HG02571 (cell line): ENCODE results near the gene AP3B1.

Experiments used
- ATAC-seq: cut with Tn5 transposase; IDR thresholded peaks from one replicate; pipeline ENCODE4 v1.9.1; 2021; ENCODE audit warnings: mild to moderate bottlenecking, moderate library complexity; ENCODE audit not compliant: unreplicated experiment

The AP3B1 gene

DNA sequence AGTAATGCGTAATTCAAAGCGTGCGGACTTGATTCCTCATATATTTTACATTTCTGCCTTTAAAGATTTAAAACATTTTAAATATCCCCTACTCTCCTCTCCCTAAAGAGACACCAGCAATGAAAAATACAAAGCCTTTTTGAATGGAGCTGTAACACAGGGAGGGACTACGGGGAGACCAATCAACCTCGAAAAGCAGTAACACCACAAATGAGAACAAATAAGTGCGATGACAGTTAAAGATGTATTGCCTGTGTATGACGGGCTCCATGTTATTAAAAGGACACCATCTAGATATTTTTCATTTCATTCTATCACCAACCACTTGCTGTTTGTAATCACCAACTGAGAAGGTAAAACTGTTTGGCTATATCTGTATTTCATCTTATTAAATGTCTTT, 288.0 kb downstream of the AP3B1 start:
- ATAC-seq, result no peak

DNA sequence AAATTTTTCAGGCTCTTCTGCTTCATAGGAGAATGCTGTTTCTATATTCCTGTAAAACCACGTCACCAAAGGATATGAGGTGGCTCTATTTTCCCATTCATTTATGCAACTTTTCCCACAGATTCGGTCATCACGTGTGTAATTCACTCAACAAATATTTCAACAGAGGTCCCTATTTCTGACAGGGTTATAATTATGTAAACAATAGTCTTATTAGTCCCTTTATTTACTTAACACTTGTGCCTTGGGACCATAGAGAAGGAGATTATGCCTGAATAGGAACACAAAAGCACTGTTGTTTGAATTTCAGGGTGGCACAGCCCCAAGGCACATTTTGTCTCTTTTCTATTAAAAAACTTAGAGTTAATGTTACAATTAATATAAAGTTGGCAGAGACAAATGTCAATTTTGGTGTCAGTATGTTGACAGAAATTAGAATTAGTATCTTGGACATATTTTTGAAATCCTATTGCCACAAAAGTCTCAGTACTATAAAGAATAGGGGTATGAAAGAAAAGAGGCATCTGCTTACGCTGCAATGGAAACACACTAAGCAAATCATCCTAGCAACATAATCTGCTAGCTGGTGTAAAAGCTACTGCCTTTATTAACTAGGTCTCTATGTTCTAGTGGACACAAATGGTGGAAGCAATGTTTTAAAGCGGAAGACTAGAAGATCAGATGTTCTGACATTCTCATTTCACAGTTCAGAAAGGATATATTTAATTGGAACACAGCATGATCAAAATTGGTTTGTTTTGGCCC, 289.3 kb downstream of the AP3B1 start:
- no peak for ATAC-seq

DNA sequence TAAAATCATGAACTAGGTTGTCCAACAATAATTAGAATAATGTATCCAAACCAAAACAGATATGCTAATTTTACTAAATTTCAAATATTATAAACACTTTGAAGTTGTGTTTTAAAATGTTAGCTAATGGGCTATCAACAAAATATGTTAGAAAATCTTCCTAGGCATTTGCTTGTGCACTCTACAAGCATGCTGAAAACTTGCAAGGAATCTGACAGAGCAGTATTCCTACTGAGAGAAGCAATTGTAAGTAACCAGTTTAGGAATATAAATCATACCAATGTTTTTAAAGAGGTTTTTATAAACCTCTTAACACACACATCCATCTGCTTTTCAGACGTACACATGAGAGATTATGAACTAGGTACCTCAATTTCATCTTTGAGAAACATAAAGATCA, 289.9 kb downstream of the AP3B1 start:
- no peak for ATAC-seq

DNA sequence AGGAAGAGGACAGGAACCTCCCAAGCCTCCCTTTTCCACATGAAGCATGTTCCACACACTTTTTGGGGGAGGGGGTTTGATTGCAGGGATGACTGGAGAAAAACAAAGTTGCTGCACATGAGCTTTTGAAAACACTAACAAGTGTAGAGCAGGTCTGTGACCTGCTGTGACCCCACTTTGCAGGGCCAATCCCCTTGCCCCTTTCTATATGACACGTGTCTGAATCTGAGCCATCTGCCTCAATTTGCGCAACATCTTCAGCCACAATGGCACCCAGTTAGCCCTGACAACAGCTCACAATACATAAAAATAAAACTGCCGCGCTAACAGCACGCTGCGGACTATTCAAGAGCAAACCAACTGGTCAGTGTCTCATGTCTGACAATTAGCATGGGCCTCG, 290.6 kb downstream of the AP3B1 start:
- no peak for ATAC-seq

DNA sequence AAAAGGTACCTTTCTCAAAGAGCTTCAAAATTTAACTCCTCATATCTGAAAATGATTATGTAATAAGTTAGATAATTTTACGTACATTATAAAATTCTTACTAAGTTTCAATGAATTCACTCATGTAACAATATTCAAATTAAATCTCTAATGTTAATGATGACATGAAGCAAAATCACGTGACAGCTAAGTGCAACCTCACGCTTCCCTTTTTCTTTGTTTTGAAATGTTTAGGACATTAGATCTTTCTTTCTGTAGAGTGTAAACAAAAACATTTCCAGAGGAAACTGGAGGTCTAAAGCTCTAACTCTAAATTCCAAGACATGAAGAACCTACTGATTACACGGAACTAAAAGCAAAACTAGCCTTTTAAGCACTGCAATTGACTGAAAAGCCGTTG, 291.0 kb downstream of the AP3B1 start:
- no peak for ATAC-seq

DNA sequence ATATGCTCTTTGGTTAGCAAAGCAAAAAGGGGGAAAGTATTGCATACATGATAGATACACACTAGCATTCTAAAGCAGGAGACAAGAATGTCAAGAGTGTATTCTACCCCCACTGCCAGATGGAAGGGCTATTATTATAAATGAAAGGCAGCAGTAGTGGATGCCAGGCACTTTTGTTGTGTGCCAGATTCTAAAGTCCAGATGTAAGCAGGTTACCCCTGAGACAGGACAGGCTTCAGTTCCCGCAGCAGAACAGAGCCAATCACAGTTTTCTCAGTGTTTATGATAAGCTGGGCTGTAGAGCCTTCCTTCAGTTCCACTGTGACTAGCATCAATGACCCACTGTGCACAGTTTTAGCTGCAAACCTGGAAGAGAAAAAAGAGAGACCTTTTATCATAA, 291.8 kb downstream of the AP3B1 start:
- ATAC-seq, result no peak

DNA sequence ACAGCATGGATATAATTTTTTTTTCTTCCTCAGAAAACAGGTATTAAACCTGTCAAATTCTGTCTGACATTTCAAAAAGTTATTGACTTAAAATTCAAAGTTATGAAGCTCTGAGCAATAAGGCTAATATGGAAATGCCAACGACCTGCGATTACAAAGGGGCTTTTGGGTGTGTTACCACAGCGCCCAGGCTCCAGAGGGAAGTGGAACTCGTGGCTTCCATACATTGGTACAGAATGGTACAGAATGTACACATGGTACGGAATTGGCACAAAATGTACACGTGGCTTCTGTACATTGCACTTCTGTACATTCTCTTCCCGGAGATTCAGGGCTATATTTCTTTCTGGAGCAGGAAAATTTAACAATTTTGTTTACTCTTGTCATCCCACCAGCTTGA, 293.3 kb downstream of the AP3B1 start:
- ATAC-seq, result no peak

DNA sequence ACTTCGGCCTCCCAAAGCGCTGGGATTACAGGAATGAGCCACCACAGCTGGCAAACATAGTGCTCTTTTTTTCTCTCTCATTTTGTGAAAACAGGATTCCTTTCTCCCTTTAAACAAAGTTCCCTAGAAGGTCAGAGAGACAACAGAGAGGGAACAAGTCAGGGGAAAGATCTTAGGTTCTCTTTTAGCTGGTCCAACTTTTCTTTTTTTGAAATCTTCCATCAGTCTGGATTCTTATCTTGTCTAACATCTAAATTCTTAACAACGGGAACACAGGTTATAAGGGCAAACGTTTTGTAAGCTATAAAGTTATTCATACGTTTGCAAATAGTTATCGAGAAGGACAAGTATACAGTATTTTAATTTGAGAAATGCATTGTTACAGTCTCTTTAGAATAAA, 294.3 kb downstream of the AP3B1 start:
- no peak for ATAC-seq

DNA sequence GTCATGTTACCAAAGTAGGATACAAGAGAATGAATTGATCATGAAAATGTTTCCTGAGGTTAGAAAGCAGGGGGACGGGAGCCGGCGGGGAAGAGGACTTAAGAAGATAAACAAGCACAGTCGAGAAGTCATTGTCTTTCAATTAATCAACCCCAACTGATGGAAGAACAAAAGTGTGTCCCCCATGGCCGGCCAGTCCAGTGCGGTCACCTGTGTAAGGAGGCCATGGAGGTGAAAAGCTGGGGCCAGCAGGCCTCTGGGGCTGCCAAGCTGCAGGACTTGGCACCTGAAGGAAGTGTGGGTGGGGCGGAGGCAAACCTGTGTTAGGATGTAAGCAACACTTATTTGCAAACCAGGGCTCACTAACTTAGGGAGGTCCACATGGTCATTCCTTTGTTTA, 295.1 kb downstream of the AP3B1 start:
- no peak for ATAC-seq

DNA sequence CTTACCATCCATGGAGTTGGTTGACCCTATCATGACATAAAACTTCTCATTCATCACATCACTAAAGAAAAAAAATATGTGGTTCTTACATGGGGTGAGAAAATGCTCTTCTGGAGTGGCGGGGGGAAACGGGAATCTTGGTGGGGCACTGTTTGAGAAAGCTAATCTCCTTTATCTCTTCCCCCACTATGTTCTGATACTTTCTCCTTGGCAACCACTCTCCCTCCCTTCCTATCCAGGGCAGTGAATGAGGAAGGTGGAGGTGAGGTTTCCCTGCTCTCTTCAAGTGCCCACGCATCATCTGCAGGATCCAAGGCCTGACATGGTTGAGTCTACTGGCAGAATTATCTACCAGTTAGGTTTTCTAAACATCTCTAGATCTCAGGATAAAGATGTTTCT, 297.6 kb downstream of the AP3B1 start:
- ATAC-seq, result no peak

DNA sequence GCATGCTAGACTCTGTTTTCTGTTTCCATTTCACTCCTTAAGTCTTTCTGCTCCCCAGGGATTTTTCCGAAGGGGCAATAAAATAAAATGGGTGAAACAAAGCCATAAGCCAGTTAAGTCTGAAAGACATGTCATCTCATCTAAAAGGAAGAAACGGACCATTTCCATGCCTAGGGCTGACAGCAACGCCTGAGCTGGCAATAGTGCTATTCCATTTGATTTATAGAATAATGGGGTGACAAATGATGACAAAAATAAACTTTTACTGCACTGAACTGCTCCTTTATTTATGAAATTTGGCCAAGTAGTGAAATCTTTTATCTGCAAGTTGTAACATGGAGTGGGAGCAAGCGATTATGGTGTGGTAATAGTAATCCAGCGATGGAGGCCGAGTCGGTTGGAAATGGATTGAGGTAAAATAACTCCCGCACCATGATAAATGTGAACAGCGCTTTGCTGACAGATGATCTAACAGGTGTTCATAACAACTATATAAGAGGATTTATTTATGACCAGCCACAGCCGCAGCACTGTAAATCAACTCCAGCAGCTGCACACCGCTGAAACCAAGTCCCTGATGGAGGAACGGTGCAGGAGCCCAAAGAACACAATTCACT, 298.6 kb downstream of the AP3B1 start:
- no peak for ATAC-seq

DNA sequence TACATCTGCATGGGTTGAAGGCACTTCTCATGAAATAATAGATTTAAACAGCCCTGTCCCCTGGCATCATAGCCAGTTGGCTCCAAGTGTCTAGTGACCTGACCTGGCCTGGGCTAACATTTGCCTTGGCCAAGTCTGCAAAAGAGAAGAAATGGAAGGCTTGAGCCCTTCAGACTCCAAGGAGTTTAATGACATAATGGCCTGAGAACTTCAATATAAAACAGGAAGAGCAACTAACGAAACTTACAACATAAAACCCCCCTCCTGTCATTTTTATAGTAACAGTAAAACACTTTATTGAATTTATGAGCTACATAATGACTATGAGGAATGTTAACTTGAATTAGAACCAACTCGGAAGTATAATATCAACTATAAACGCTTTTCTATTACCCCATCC, 299.6 kb downstream of the AP3B1 start:
- ATAC-seq, result no peak

DNA sequence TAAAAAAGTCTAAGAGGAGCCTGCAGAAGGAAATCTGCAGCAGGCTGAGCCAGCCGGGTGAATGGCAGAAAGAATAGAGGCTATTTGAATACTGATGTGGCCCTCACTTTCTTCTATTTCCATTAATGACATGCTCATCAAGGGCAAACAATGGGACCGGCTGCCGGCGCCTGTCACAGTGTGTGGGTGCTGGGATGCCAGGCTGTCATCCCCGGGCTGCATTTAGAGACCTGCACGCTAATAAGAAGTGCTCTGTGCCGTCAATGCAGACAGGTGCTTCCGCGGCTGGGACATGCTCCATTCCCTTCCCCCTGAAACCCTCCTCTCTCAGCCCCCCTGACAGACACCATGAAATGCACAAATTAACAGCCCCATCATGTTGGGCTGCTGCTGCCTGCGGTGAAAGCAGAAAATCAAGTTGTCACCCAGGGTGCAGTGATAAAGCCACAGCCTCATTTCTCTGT, 300.6 kb downstream of the AP3B1 start:
- ATAC-seq, result no peak

DNA sequence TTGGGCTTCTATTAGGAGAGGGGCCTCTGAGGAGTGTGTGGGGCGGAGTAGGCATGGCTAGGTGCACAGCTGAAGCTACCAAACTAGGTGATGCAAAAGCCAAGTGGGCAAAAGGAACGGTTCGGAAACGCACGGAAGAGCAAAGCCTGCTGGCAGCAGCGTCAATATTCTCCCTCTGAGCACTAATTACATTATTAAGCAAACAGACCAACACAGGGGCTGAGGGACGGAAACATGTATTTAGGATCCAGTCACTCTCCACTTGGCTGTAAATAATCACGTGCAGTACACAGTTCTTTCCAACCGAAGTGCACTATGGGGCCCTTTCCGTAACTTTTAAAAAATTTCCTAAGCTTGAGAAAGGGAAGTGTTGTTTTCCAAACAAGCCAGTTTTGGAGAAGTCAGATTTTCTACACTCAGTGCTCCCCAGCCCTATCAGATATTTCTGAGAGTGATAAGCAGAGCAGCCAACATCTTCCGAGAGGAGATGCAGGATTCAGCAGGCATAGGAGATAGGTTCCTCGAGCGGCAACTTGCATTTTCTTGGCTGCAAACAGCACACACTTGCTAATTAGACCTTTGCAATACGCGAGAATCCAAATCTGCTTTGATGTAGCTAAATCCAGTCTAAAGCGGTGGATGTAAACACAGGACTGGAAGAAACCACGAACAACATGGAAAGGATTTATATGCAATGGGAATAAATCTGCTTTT, 301.2 kb downstream of the AP3B1 start:
- ATAC-seq, result no peak

DNA sequence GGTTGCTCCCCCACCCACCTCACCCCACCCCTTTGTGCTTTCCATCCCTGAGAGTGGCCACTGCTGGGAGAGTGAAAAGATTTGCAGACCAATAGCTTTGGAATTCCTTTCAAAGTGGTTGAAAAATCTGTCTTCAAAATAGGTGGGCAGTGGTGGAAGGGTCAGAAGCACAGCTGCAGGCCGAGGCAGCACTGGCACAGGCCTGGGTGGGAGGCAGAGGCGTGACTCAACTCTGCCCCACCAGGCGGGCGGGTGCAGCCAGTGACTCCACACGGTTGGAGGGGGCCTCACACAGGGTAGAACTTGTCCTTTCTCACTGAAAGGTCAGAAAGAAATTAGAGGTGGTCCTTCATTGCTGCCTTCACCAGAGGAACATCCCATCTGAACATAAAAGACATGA, 303.4 kb downstream of the AP3B1 start:
- ATAC-seq, result no peak

DNA sequence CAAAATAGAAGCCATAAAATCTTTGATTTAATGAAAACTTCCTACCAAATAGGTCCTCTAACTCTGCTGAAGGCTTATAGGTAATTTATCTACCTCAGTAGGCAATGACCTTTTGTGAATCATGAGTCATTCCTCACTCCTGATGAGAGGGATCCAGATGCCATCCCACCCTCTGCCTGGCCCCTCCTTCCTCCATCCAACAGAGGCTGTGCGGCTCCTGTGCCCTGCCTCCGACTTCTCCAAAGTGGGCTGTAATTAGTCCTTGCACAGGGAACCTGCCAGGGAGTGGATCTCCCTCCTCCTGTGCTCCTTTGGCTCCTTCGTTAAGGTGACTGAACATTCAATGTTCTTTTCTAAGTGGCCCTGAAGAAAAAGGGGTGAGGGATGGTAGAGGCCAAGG, 304.5 kb downstream of the AP3B1 start:
- no peak for ATAC-seq

DNA sequence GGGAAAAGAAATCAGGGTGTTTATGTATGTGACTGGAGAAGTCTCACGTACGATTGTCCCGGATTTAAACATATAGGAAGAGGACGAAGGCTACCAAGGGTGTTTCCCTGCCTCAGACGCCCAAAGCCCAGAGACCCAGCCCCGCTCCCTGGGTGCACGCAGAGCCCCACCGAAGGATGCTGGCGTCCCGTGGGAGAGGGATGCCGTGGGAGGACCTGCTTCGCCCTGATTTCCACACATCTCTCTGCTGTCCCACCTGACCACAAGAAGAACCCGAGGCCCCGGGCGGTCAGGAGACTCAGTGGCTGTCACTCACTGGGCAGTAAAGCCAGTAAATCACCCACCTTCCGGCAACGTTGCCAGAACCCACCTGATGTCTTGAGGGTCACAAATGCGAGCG, 306.5 kb downstream of the AP3B1 start:
- no peak for ATAC-seq

DNA sequence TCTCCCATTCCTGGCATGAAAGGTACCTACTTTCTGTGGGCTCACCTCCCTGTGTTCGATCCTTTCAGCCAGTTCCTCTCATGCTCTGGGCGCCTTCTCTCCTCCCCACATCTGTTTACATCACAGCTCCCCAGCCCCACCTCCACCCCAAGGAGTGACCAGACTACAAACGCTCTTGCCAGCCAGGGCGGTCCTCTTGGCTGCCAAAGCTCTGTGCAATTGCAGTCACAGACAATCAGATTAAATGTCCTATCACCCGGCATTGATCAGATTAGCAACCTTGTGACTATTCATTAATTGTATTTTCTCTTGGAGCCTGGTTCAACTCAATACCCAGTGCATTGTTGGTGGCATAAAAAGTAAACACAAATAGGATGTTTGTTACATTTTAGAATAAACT, 307.2 kb downstream of the AP3B1 start:
- ATAC-seq, result no peak

DNA sequence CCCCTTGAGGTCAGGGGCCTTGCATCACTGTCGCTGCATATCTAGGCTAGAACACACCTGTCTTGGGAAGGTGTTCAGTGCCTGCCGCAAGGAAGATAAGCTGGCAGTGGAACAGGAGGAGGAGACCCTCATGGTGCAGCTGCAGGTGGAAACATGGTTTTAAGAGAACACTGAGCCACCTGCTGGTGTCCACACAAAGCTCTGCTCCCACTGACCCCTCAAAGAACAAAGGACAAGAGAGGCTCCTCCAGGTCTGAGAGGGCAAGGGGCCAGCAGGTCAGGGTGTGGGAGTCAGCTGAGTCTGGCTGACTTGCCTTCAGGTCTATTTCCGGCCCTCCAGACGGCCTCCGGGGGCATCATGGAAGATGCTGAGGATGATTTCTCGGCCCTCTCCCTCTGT, 308.2 kb downstream of the AP3B1 start:
- no peak for ATAC-seq

DNA sequence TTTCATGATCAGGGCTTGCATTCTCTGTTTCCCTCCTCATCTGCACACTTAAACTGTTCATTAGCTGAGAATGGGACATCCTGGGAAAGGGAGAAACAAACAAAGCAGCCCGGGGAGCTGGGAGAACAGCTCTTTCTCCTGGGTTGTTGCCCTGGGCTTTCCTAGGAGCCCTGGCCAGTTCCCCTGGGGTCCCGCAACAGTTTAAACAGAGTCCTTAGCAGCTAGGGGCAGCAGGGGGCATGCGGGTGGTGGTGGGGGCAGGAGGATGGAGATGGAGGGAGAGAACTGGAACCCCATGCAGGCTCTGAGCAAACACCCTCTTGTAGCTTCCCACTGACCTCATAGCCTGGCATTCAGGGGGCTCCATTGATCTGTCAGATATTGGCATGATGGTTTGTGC, 309.3 kb downstream of the AP3B1 start:
- ATAC-seq, result no peak

DNA sequence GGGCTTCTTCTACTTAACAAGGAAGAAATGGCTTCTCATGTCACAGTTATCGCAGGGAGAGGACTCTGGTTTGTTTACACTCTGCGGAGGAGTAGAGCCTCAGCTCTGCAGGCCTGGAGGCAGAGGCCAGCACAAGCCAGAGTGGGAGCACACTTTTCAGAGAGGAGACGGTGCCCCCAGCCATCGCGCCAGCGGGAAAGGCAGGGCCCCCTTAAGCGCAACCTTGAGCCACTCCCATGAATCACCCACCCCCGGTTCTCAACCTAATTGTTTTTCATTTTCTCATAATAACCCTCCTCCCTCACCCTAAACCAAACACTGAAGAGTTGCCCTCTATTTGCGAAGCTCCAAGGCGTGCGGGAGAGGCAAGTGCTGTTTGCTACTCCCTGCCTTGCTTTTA, 309.9 kb downstream of the AP3B1 start:
- no peak for ATAC-seq
